Vagina (tissue), 2 donors: ENCODE data around the gene TRIO. TPM values are rescaled to one million over a fixed set of nuclear protein-coding genes. Genes with fewer than 3 reads are reported as not detected.

Experiments
- DNase-seq, 2 donors: peaks; one replicate each; pipeline ENCODE4 v3.0.0-alpha.2; 2017; ENCODE audit errors: extremely low spot score in 2 of 2
- H3K27ac ChIP-seq: fragments of 200-600 bp; sonication (generic); one replicate; pipeline ENCODE4 v1.5.1; 2019
- H3K27me3 ChIP-seq: fragments of 200-600 bp; sonication (generic); one replicate; pipeline ENCODE4 v1.5.1; 2019
- H3K36me3 ChIP-seq, 2 donors: fragments of 200-600 bp; sonication (generic); one replicate each; pipeline ENCODE4 v1.5.1; 2017 to 2019
- H3K4me1 ChIP-seq: fragments of 200-600 bp; sonication (generic); one replicate; pipeline ENCODE4 v1.5.1; 2019
- H3K4me3 ChIP-seq, 2 donors: fragments of 200-600 bp; sonication (generic); 1 replicate in 1 of 2; 2 replicates in 1 of 2; pipeline ENCODE4 v1.5.1; 2016 to 2019
- H3K9me3 ChIP-seq: fragments of 200-600 bp; sonication (generic); one replicate; pipeline ENCODE4 v1.5.1; 2019
- CTCF ChIP-seq, 3 experiments: fragments of 450-650 bp in 2 of 3; fragments of 200-600 bp in 1 of 3; sonication (generic) in 1 of 3; IDR thresholded peaks; one replicate each; pipeline ENCODE4 v1.5.1; 2017 to 2019; ENCODE audit warnings: antibody characterized with exemption in 3 of 3, mild to moderate bottlenecking in 2 of 3, moderate library complexity in 2 of 3
- POLR2A ChIP-seq, 2 donors: fragments of 450-650 bp; IDR thresholded peaks; one replicate each; pipeline ENCODE4 v1.6.1; 2017; ENCODE audit warnings: antibody characterized with exemption in 2 of 2, mild to moderate bottlenecking in 2 of 2, moderate library complexity in 2 of 2
- POLR2AphosphoS5 ChIP-seq, 2 donors: sonication (generic); formaldehyde crosslinking; IDR thresholded peaks; one replicate each; pipeline ENCODE4 v1.9.0; 2017; ENCODE audit warnings: antibody characterized with exemption in 2 of 2, mild to moderate bottlenecking in 2 of 2, low read depth in 1 of 2; ENCODE audit not compliant: insufficient read depth in 1 of 2
- intact Hi-C: fragments of 100-400 bp; cut with DNase I; formaldehyde crosslinking; loops from one replicate; pipeline ENCODE4 v1.15.1; 2023
- total RNA-seq: library from RNA; depleted of rRNA; stranded (reverse); fragments of >200 nt; gene quantifications from one replicate; pipeline ENCODE4 v1.2.3, GENCODE V29; 2016

TRIO gene
- total RNA-seq, 1 donor from 2014 or later = 142 TPM

GRCh38 chr5:14442536-14442935 lies 299.4 kb downstream of the TRIO start:
- Histone ChIP-seq H3K4me3 (peak overlapping the region; percentile 42 to 47), H3K4me1 (peaks cover 46% of the 10 kb centered on the region), H3K9me3 (no peaks in the 10 kb centered on the region), H3K27ac (peak overlapping the region; percentile 81), H3K36me3 (no peaks in the 10 kb centered on the region), H3K27me3 (no peaks in the 10 kb centered on the region)
- TF ChIP-seq CTCF (IDR thresholded peaks at IDR 0.05) (no peak), POLR2A (IDR thresholded peaks at IDR 0.05) (no peak), POLR2AphosphoS5 (IDR thresholded peaks at IDR 0.05; ENCODE audit: insufficient read depth in 1 of 2, low read depth in 1 of 2) (no peak)
- DNase-seq = no peak
- intact Hi-C loops = no loop called here

- TF ChIP-seq POLR2AphosphoS5 (IDR thresholded peaks at IDR 0.05; ENCODE audit: insufficient read depth in 1 of 2, low read depth in 1 of 2) (no peak), CTCF (IDR thresholded peaks at IDR 0.05) (no peak), POLR2A (IDR thresholded peaks at IDR 0.05) (no peak)
- Histone ChIP-seq H3K4me1 (peaks cover 57% of the 10 kb centered on the region), H3K27me3 (no peaks in the 10 kb centered on the region), H3K36me3 (no peaks in the 10 kb centered on the region), H3K9me3 (no peaks in the 10 kb centered on the region), H3K27ac (no peak overlapping the region), H3K4me3 (no peak overlapping the region)
- intact Hi-C loops = no loop called here
- no peak for DNase-seq
These were observed 300.5 kb downstream of the TRIO start for GRCh38 chr5:14443671-14444093.

- intact Hi-C loops = no loop called here
- DNase-seq = no peak
- peaks cover 62% of the 10 kb centered on the region for H3K4me1 ChIP-seq
- no peaks in the 10 kb centered on the region for H3K9me3 ChIP-seq
- H3K27ac ChIP-seq = no peak overlapping the region
- H3K27me3 ChIP-seq = no peaks in the 10 kb centered on the region
- H3K4me3 ChIP-seq = no peak overlapping the region
- no peaks in the 10 kb centered on the region for H3K36me3 ChIP-seq
- TF ChIP-seq POLR2A (IDR thresholded peaks at IDR 0.05) (no peak), CTCF (IDR thresholded peaks at IDR 0.05) (no peak), POLR2AphosphoS5 (IDR thresholded peaks at IDR 0.05; ENCODE audit: insufficient read depth in 1 of 2, low read depth in 1 of 2) (no peak)
These were observed 301.0 kb downstream of the TRIO start for GRCh38 chr5:14444161-14444560.

GRCh38 chr5:14445013-14445412 lies 301.9 kb downstream of the TRIO start:
- Histone ChIP-seq H3K4me3 (no peak overlapping the region), H3K27ac (no peak overlapping the region), H3K27me3 (no peaks in the 10 kb centered on the region), H3K9me3 (no peaks in the 10 kb centered on the region), H3K36me3 (no peaks in the 10 kb centered on the region), H3K4me1 (peaks cover 67% of the 10 kb centered on the region)
- intact Hi-C loops = no loop called here
- no peak for DNase-seq
- TF ChIP-seq CTCF (IDR thresholded peaks at IDR 0.05) (no peak), POLR2AphosphoS5 (IDR thresholded peaks at IDR 0.05; ENCODE audit: insufficient read depth in 1 of 2, low read depth in 1 of 2) (no peak), POLR2A (IDR thresholded peaks at IDR 0.05) (no peak)

GRCh38 chr5:14445576-14446290 lies 302.6 kb downstream of the TRIO start:
- TF ChIP-seq POLR2A (IDR thresholded peaks at IDR 0.05) (no peak), CTCF (IDR thresholded peaks at IDR 0.05) (no peak), POLR2AphosphoS5 (IDR thresholded peaks at IDR 0.05; ENCODE audit: insufficient read depth in 1 of 2, low read depth in 1 of 2) (no peak)
- intact Hi-C loops = no loop called here
- H3K27me3 ChIP-seq = no peaks in the 10 kb centered on the region
- H3K36me3 ChIP-seq = no peaks in the 10 kb centered on the region
- no peak for DNase-seq
- peak overlapping the region; percentile 21 for H3K27ac ChIP-seq
- H3K9me3 ChIP-seq = no peaks in the 10 kb centered on the region
- peaks cover 63% of the 10 kb centered on the region for H3K4me1 ChIP-seq
- H3K4me3 ChIP-seq = no peak overlapping the region
